NT2/D1 (cell line): ENCODE measurements around the gene RBM47.

Experiments
- DNase-seq: peaks from one replicate; pipeline ENCODE4 v3.0.0-alpha.2; 2011; ENCODE audit warnings: low read depth, low spot score
- H3K27me3 ChIP-seq: 2 replicates; pipeline ENCODE4 v1.6.0; 2011; ENCODE audit warnings: mild to moderate bottlenecking; ENCODE audit not compliant: insufficient read length, insufficient read depth
- H3K36me3 ChIP-seq: 2 replicates; pipeline ENCODE4 v1.6.1; 2011; ENCODE audit warnings: mild to moderate bottlenecking, low read length, mixed read lengths; ENCODE audit not compliant: insufficient read depth, insufficient read length
- H3K4me1 ChIP-seq: 2 replicates; pipeline ENCODE4 v1.5.1; 2011; ENCODE audit not compliant: insufficient read depth, insufficient read length
- H3K4me3 ChIP-seq: 2 replicates; pipeline ENCODE4 v1.5.1; 2011; ENCODE audit warnings: low read depth; ENCODE audit not compliant: insufficient read length
- H3K9ac ChIP-seq: 2 replicates; pipeline ENCODE4 v1.6.0; 2011; ENCODE audit warnings: low read depth; ENCODE audit not compliant: insufficient read length
- H3K9me3 ChIP-seq: 2 replicates; pipeline ENCODE4 v1.5.1; 2011; ENCODE audit warnings: mild to moderate bottlenecking, low read length; ENCODE audit not compliant: insufficient read depth
- SUZ12 ChIP-seq: IDR thresholded peaks from 2 replicates; pipeline ENCODE4 v1.6.1; 2011; ENCODE audit not compliant: insufficient read length, insufficient read depth; ENCODE audit errors: extremely low read depth
- YY1 ChIP-seq: IDR thresholded peaks from 2 replicates; pipeline ENCODE4 v1.6.1; 2011; ENCODE audit not compliant: insufficient read length, insufficient read depth
- ZNF274 ChIP-seq: IDR thresholded peaks from 2 replicates; pipeline ENCODE4 v1.6.1; 2011; ENCODE audit warnings: mild to moderate bottlenecking, low read depth, low read length

RBM47 gene

GRCh38 chr4:40577588-40578253, 51.9 kb downstream of the RBM47 start:
- Histone ChIP-seq H3K36me3 (no peaks in the 10 kb centered on the region), H3K9ac (no peak overlapping the region), H3K9me3 (no peaks in the 10 kb centered on the region), H3K27me3 (no peaks in the 10 kb centered on the region), H3K4me3 (no peak overlapping the region), H3K4me1 (no peaks in the 10 kb centered on the region)
- TF ChIP-seq ZNF274 = no peak
- no peak for DNase-seq

- H3K9me3 ChIP-seq = no peaks in the 10 kb centered on the region
- no peak overlapping the region for H3K4me3 ChIP-seq
- H3K9ac ChIP-seq = no peak overlapping the region
- no peak for TF ChIP-seq YY1
- TF ChIP-seq SUZ12 = no peak
- no peak for TF ChIP-seq ZNF274
- H3K27me3 ChIP-seq = no peaks in the 10 kb centered on the region
- H3K36me3 ChIP-seq = no peaks in the 10 kb centered on the region
- H3K4me1 ChIP-seq = no peaks in the 10 kb centered on the region
- DNase-seq = no peak
Measured at GRCh38 chr4:40576651-40577480, 52.8 kb downstream of the RBM47 start.

GRCh38 chr4:40575846-40576245, 53.8 kb downstream of the RBM47 start:
- Histone ChIP-seq H3K27me3 (no peaks in the 10 kb centered on the region), H3K9ac (no peak overlapping the region), H3K4me1 (no peaks in the 10 kb centered on the region), H3K9me3 (no peaks in the 10 kb centered on the region), H3K4me3 (no peak overlapping the region), H3K36me3 (no peaks in the 10 kb centered on the region)
- no peak for DNase-seq
- TF ChIP-seq SUZ12 (no peak), ZNF274 (no peak), YY1 (no peak)

GRCh38 chr4:40573593-40574311, 55.9 kb downstream of the RBM47 start:
- H3K4me3 ChIP-seq = no peak overlapping the region
- no peak for TF ChIP-seq YY1
- H3K4me1 ChIP-seq = no peaks in the 10 kb centered on the region
- no peaks in the 10 kb centered on the region for H3K9me3 ChIP-seq
- H3K9ac ChIP-seq = no peak overlapping the region
- no peaks in the 10 kb centered on the region for H3K27me3 ChIP-seq
- no peak for DNase-seq
- H3K36me3 ChIP-seq = no peaks in the 10 kb centered on the region

- no peak overlapping the region for H3K9ac ChIP-seq
- no peak overlapping the region for H3K4me3 ChIP-seq
- no peaks in the 10 kb centered on the region for H3K36me3 ChIP-seq
- H3K4me1 ChIP-seq = no peaks in the 10 kb centered on the region
- H3K9me3 ChIP-seq = no peaks in the 10 kb centered on the region
- no peak for DNase-seq
- no peaks in the 10 kb centered on the region for H3K27me3 ChIP-seq
- TF ChIP-seq YY1 (no peak), SUZ12 (no peak), ZNF274 (no peak)
Measured at GRCh38 chr4:40572692-40573310, 56.9 kb downstream of the RBM47 start.

GRCh38 chr4:40571208-40571607, 58.5 kb downstream of the RBM47 start:
- Histone ChIP-seq H3K9ac (no peak overlapping the region), H3K9me3 (no peaks in the 10 kb centered on the region), H3K27me3 (no peaks in the 10 kb centered on the region), H3K36me3 (no peaks in the 10 kb centered on the region), H3K4me3 (no peak overlapping the region), H3K4me1 (no peaks in the 10 kb centered on the region)
- no peak for DNase-seq
- TF ChIP-seq YY1 (no peak), SUZ12 (no peak), ZNF274 (no peak)

GRCh38 chr4:40570348-40571077, 59.2 kb downstream of the RBM47 start:
- no peak for DNase-seq
- H3K36me3 ChIP-seq = no peaks in the 10 kb centered on the region
- H3K9ac ChIP-seq = no peak overlapping the region
- TF ChIP-seq SUZ12 (no peak), YY1 (no peak), ZNF274 (no peak)
- no peaks in the 10 kb centered on the region for H3K4me1 ChIP-seq
- H3K27me3 ChIP-seq = no peaks in the 10 kb centered on the region
- H3K9me3 ChIP-seq = no peaks in the 10 kb centered on the region
- H3K4me3 ChIP-seq = no peak overlapping the region
